Endodermal cell (in vitro differentiated cells): ENCODE data around the gene PTPRN2. TPM values are rescaled to one million over a fixed set of nuclear protein-coding genes. Genes with fewer than 3 reads are reported as not detected.

ENCODE experiments used
- DNase-seq: peaks from one replicate; pipeline ENCODE4 v3.0.0-alpha.2; 2017
- H3K27ac ChIP-seq: 2 replicates; pipeline ENCODE4 v1.5.1; 2013; ENCODE audit warnings: mild to moderate bottlenecking, low read depth, low read length, moderate library complexity
- H3K27me3 ChIP-seq: 2 replicates; pipeline ENCODE4 v1.6.1; 2013; ENCODE audit warnings: mild to moderate bottlenecking, low read length, moderate library complexity; ENCODE audit not compliant: insufficient read depth, control insufficient read depth, poor library complexity, severe bottlenecking
- H3K36me3 ChIP-seq: 2 replicates; pipeline ENCODE4 v1.7.0; 2013; ENCODE audit warnings: mild to moderate bottlenecking, low read length, moderate library complexity; ENCODE audit not compliant: control insufficient read depth, insufficient read depth
- H3K4me1 ChIP-seq: one replicate; pipeline ENCODE4 v1.7.0; 2013; ENCODE audit warnings: low read length; ENCODE audit not compliant: control insufficient read depth, insufficient read depth
- H3K4me3 ChIP-seq: 2 replicates; pipeline ENCODE4 v1.5.1; 2013; ENCODE audit warnings: mild to moderate bottlenecking, low read length, moderate library complexity
- H3K9ac ChIP-seq: 2 replicates; pipeline ENCODE4 v1.6.1; 2013; ENCODE audit warnings: mild to moderate bottlenecking, low read length, moderate library complexity; ENCODE audit not compliant: poor library complexity, severe bottlenecking; ENCODE audit errors: extremely low read depth
- H3K9me3 ChIP-seq: 2 replicates; pipeline ENCODE4 v1.6.1; 2013; ENCODE audit warnings: mild to moderate bottlenecking, low read length, moderate library complexity; ENCODE audit not compliant: control insufficient read depth
- H3K27ac Mint-ChIP-seq: 2 replicates; pipeline ENCODE4 v1.8.0; 2020; ENCODE audit warnings: mixed read lengths
- H3K27me3 Mint-ChIP-seq: 2 replicates; pipeline ENCODE4 v1.8.0; 2021; ENCODE audit warnings: mild to moderate bottlenecking, mixed read lengths; ENCODE audit not compliant: insufficient read depth
- H3K36me3 Mint-ChIP-seq: 2 replicates; pipeline ENCODE4 v1.8.0; 2020; ENCODE audit warnings: low read depth, mixed read lengths
- H3K4me1 Mint-ChIP-seq: 2 replicates; pipeline ENCODE4 v1.8.0; 2020; ENCODE audit warnings: mixed read lengths
- H3K4me3 Mint-ChIP-seq: 2 replicates; pipeline ENCODE4 v1.8.0; 2020; ENCODE audit warnings: mild to moderate bottlenecking, moderate library complexity, mixed read lengths
- H3K9me3 Mint-ChIP-seq: 2 replicates; pipeline ENCODE4 v1.8.0; 2020; ENCODE audit warnings: mild to moderate bottlenecking, mixed read lengths
- WGBS, 2 experiments: methylation state at CpG; one replicate each; pipeline versions ENCODE4 v1.1.5 to v1.1.7; 2013; ENCODE audit warnings: missing lambda C conversion rate in 2 of 2, mixed read lengths in 1 of 2; ENCODE audit not compliant: insufficient coverage in 1 of 2, insufficient read length in 1 of 2; 5-methylcytosine and 5-hydroxymethylcytosine counted together
- total RNA-seq, 2 donors: library from RNA; stranded (reverse); fragmentation: NEBNext Ultra II Directional in 1 of 2; extraction: Animal tissue kit (Norgen Biotek cat#: 25700) in 1 of 2; gene quantifications; 2 replicates in 1 of 2; 3 replicates in 1 of 2; pipeline ENCODE4 v1.2.1, GENCODE V29; 2021
- TF ChIP-seq, protein P1 (sequence below): fragments of 200-600 bp; sonication (generic); conservative IDR thresholded peaks from 2 replicates; pipeline ENCODE4 v1.5.0; 2021; ENCODE audit warnings: antibody characterized with exemption, mild to moderate bottlenecking

PTPRN2 gene
- total RNA-seq, 2 donors from 2014 or later = 0.69 to 1.2 TPM

DNA sequence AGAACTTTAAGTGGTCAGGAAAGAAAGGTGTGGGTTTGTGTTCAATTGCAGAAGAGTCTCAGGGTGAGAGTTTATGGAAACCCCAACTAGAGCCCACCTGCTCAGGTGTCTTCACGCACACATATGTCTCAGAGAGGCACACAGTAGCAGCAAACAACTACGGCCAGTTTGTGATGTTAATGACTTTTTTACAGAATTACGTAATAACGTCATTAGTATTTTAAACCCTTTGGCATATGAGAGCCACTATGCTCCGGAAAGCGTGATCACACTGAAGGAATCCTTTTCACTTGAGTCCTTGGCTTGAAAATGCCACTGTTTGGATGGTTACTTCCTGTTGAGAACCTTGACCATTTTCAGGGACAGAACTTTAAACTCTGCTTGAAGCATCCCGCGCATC lies 204.0 kb downstream of the PTPRN2 start:
- Mint-ChIP-seq H3K27me3 (no peaks in the 10 kb centered on the region), H3K4me1 (peaks cover 15% of the 10 kb centered on the region), H3K27ac (no peak overlapping the region), H3K4me3 (no peak overlapping the region), H3K36me3 (no peaks in the 10 kb centered on the region), H3K9me3 (peaks cover 34% of the 10 kb centered on the region)
- TF ChIP-seq, protein P1, sequence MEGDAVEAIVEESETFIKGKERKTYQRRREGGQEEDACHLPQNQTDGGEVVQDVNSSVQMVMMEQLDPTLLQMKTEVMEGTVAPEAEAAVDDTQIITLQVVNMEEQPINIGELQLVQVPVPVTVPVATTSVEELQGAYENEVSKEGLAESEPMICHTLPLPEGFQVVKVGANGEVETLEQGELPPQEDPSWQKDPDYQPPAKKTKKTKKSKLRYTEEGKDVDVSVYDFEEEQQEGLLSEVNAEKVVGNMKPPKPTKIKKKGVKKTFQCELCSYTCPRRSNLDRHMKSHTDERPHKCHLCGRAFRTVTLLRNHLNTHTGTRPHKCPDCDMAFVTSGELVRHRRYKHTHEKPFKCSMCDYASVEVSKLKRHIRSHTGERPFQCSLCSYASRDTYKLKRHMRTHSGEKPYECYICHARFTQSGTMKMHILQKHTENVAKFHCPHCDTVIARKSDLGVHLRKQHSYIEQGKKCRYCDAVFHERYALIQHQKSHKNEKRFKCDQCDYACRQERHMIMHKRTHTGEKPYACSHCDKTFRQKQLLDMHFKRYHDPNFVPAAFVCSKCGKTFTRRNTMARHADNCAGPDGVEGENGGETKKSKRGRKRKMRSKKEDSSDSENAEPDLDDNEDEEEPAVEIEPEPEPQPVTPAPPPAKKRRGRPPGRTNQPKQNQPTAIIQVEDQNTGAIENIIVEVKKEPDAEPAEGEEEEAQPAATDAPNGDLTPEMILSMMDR = no peak
- Histone ChIP-seq H3K36me3 (no peaks in the 10 kb centered on the region), H3K4me1 (no peaks in the 10 kb centered on the region), H3K27me3 (no peaks in the 10 kb centered on the region), H3K9ac (no peak overlapping the region), H3K27ac (no peak overlapping the region), H3K9me3 (peaks cover 86% of the 10 kb centered on the region), H3K4me3 (no peak overlapping the region)
- WGBS, 2 experiments = 75 to 76% methylated on average over 8 of the region's 8 CpGs
- no peak for DNase-seq

DNA sequence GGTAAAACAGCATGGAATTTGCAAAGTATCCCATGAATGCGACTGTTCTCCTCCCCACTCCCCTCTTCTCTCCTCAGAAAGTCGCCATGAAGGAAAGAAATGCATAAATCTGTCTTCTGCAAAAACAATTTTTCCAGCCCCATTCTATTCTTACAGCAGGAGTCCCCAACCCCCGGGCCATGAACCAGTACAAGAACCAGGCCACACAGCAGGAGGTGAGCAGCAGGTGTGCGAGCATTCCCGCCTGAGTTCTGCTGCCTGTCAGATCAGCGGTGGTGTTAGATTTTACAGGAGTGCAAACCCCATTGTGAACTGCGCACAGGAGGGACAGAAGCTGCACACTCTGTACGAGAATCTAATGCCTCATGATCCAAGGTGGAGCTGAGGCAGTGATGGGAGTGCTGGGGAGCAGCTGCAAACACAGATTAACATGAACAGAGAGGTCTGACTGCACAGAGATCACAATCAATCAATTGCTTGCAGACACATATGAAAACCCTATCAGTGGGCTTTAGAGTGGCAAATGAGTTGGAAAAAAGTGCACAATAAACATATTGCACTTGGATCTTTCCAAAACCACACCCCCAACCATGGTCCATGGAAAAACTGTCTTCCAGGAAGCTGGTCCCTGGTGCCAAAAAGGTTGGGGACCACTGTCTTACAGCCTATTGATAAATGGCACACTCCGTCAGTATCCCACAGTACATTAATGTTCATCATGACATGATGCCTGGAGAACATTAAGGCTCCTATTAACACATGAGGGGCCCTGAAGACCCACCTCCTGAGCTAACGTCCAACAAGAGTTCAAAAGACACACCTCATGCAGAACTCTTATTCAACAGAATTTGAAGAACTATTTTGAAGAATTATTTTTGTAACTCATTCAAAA lies 205.0 kb downstream of the PTPRN2 start:
- Histone ChIP-seq H3K4me3 (no peak overlapping the region), H3K9ac (no peak overlapping the region), H3K27ac (no peak overlapping the region), H3K27me3 (no peaks in the 10 kb centered on the region), H3K4me1 (no peaks in the 10 kb centered on the region), H3K36me3 (no peaks in the 10 kb centered on the region), H3K9me3 (peaks cover 82% of the 10 kb centered on the region)
- Mint-ChIP-seq H3K9me3 (peaks cover 36% of the 10 kb centered on the region), H3K4me1 (peaks cover 15% of the 10 kb centered on the region), H3K27ac (no peak overlapping the region), H3K27me3 (no peaks in the 10 kb centered on the region), H3K36me3 (no peaks in the 10 kb centered on the region), H3K4me3 (no peak overlapping the region)
- TF ChIP-seq, protein P1 = no peak
- 57 to 59% methylated on average over 10 of the region's 10 CpGs for WGBS, 2 experiments
- DNase-seq = no peak

DNA sequence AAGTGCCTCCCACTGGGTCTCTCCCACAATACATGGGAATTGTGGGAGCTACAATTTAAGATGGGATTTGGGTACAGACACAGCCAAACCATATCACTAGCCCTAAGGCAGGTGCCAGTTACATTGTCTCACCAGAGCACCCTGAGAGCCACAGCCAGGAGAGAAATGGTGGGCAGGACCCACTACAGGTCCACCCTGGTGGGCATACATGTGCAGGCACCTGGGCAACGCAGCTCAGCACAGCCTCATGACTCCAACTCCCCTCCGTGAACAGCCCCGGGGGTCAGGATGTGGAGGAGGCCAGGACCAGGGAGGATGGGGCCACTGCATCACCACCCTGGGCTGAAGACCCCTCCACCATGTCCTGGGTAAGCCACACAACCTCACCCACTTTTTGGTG lies 205.7 kb downstream of the PTPRN2 start:
- no peaks in the 10 kb centered on the region for H3K27me3 Mint-ChIP-seq
- no peak overlapping the region for H3K27ac Mint-ChIP-seq
- H3K4me3 Mint-ChIP-seq = no peak overlapping the region
- H3K9me3 Mint-ChIP-seq = peaks cover 41% of the 10 kb centered on the region
- Histone ChIP-seq H3K4me1 (no peaks in the 10 kb centered on the region), H3K9ac (no peak overlapping the region), H3K27ac (no peak overlapping the region), H3K9me3 (peaks cover 76% of the 10 kb centered on the region), H3K27me3 (no peaks in the 10 kb centered on the region), H3K36me3 (no peaks in the 10 kb centered on the region), H3K4me3 (no peak overlapping the region)
- TF ChIP-seq, protein P1 = no peak
- no peak for DNase-seq
- H3K4me1 Mint-ChIP-seq = peaks cover 14% of the 10 kb centered on the region
- WGBS, 2 experiments = 79% methylated on average over 3 of the region's 3 CpGs; no CpG with 5 or more reads in 1 of the 2 experiments
- no peaks in the 10 kb centered on the region for H3K36me3 Mint-ChIP-seq
